NB4 (cell line): Measurements from ENCODE around the gene C12orf60.
"Not testable (repeated sequence)": the region's sequence is repeated elsewhere in the genome, so short reads cannot be mapped to it uniquely, and the experiment has no call there.

Source experiments
- DNase-seq: peaks from one replicate; pipeline ENCODE4 v3.0.0; 2010; ENCODE audit warnings: low read depth
- H3K4me3 ChIP-seq: one replicate; pipeline ENCODE4 v1.5.1; 2011; ENCODE audit warnings: mild to moderate bottlenecking, low read depth, low read length, moderate library complexity
- MYC ChIP-seq: IDR thresholded peaks from 2 replicates; pipeline ENCODE4 v1.6.1; 2011; ENCODE audit warnings: low read depth, low read length
- POLR2A ChIP-seq: IDR thresholded peaks from 2 replicates; pipeline ENCODE4 v1.6.1; 2011; ENCODE audit warnings: mild to moderate bottlenecking; ENCODE audit not compliant: insufficient read length; ENCODE audit errors: extremely low read depth
- TF ChIP-seq, protein P1 (sequence below): IDR thresholded peaks from one replicate; pipeline ENCODE4 v1.5.1; 2012; ENCODE audit warnings: low read depth, low read length
- TF ChIP-seq, protein P2 (sequence below): IDR thresholded peaks from 2 replicates; pipeline ENCODE4 v1.6.1; 2011; ENCODE audit warnings: low read depth, low read length

Gene C12orf60

DNA sequence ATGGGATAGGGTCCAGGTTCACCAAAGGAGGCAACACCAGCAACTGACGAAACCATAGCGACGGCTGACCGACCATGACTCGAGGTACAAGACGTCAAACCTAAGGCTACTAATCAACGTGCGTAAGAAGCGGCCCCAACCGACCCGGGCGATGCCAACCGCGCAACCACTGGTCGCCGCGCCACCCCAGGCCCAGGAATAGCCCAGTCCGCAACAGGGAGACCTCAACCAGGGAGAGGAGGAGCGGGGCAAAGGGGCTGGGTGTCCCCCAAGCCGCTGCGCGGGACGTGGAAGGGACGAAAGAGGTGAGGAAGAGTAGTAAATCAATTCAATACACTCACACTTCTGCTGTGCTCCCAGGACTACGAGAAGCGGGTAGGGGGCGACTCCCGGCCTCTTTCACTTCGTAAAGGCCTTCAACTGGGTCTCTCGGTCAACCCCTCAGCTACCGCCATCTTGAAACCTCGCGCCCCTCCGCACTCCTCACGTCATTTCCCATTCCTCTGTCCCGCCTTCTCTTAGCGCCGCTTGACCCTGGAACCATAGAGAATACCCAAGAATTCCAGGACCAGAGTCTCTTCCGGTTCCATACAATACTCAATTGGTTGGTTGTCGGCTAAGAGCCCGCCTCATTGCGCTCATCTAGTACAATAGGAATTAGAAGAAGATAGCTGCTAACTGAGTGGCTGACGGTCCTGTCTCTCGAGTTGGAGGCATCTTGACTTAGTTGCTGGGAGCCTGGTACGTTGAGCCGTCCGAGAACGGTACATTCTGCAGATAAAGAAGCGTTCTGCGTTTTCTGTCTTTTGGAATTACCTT, at the start of gene C12orf60, which contains the start of gene WBP11:
C12orf60 (plus strand) TSS at position 660 of the 819 bp plus-strand sequence. CDS start 19,266 bp downstream, outside the sequence.
WBP11 (minus strand) TSS at position 468 of the 819 bp plus-strand sequence. CDS start 2,095 bp downstream, outside the sequence.
- peak within 1 kb of the TSS; percentile 75 for H3K4me3 ChIP-seq
- peak; percentile 98 for DNase-seq
- TF ChIP-seq, protein P1, sequence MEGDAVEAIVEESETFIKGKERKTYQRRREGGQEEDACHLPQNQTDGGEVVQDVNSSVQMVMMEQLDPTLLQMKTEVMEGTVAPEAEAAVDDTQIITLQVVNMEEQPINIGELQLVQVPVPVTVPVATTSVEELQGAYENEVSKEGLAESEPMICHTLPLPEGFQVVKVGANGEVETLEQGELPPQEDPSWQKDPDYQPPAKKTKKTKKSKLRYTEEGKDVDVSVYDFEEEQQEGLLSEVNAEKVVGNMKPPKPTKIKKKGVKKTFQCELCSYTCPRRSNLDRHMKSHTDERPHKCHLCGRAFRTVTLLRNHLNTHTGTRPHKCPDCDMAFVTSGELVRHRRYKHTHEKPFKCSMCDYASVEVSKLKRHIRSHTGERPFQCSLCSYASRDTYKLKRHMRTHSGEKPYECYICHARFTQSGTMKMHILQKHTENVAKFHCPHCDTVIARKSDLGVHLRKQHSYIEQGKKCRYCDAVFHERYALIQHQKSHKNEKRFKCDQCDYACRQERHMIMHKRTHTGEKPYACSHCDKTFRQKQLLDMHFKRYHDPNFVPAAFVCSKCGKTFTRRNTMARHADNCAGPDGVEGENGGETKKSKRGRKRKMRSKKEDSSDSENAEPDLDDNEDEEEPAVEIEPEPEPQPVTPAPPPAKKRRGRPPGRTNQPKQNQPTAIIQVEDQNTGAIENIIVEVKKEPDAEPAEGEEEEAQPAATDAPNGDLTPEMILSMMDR: no peak
- TF ChIP-seq, protein P2, sequence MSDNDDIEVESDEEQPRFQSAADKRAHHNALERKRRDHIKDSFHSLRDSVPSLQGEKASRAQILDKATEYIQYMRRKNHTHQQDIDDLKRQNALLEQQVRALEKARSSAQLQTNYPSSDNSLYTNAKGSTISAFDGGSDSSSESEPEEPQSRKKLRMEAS: peak; percentile 21
- TF ChIP-seq MYC: peak; percentile 44; the same call in 1 of the 2 replicates
- peak; percentile 83 for TF ChIP-seq POLR2A

DNA sequence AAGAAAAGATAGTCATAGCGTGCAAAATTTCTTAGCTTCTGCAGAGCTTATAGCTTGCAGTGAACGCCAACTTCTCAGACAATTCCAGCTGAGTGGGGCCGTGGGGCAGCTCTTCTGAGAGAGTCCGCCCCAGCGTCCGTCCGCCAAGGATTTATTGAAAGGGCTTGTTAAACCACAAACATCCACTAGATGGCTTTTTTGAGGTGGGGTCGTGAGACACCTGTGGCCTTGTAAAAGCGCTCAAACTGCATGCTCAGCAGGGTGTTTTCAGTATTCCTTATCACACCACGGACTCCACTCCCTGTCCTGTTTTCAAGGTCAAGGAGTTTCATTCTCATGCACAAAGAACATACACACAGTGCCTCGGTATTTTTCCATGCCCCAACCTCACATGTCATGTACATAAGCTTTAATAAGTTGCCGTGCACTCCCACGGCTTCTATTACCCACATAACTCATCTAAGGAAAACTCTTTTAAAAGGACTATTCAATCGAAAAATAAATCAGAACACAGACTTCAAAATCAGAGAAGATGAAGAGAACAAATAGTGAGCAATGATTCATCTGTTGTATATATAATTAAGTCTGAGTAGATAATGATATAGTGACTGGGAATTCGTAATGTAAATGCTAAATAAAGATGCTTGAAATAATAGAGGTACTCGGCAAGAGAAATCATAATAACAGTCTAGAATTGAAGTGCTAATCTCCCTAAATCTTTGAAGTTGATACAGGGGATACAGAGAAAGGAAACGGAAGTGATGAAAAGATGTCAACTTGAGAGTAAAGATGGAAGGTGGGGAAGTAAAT, 46.9 kb upstream of the C12orf60 start:
- no peak overlapping the region for H3K4me3 ChIP-seq
- DNase-seq: no peak
- TF ChIP-seq MYC: no peak
- TF ChIP-seq, protein P2: no peak
- TF ChIP-seq, protein P1: peak; percentile 22

GRCh38 chr12:14759711-14760280, 43.7 kb upstream of the C12orf60 start:
- DNase-seq, H3K4me3 ChIP-seq: not testable (repeated sequence)

GRCh38 chr12:14765398-14765797, 38.1 kb upstream of the C12orf60 start:
- TF ChIP-seq, protein P2: no peak
- TF ChIP-seq, protein P1: no peak
- TF ChIP-seq MYC: no peak
- H3K4me3 ChIP-seq: no peak overlapping the region
- no peak for DNase-seq

GRCh38 chr12:14766020-14766419, 37.5 kb upstream of the C12orf60 start:
- DNase-seq, H3K4me3 ChIP-seq: not testable (repeated sequence)

GRCh38 chr12:14766649-14767215, 36.7 kb upstream of the C12orf60 start:
- TF ChIP-seq, protein P1: no peak
- no peak for TF ChIP-seq POLR2A
- TF ChIP-seq, protein P2: no peak
- TF ChIP-seq MYC: no peak
- DNase-seq: no peak
- no peak overlapping the region for H3K4me3 ChIP-seq
